Liver (tissue), 9 donors: ENCODE data around the gene ALDH1A1. TPM values are rescaled to one million over a fixed set of nuclear protein-coding genes. Genes with fewer than 3 reads are reported as not detected.

ENCODE experiments used
- DNase-seq: peaks from one replicate; pipeline ENCODE4 v3.0.0-alpha.2; 2017; ENCODE audit warnings: low spot score
- H3K27ac ChIP-seq, 2 donors: one replicate each; pipeline ENCODE4 v1.7.0; 2013; ENCODE audit warnings: inconsistent platforms in 2 of 2, low read length in 2 of 2, control low read depth in 1 of 2, low read depth in 1 of 2, mild to moderate bottlenecking in 1 of 2
- H3K27me3 ChIP-seq, 4 donors: one replicate each; pipeline versions ENCODE4 v1.6.1 to v1.7.0; 2013; ENCODE audit warnings: low read length in 3 of 4, inconsistent platforms in 1 of 4, mild to moderate bottlenecking in 1 of 4, moderate library complexity in 1 of 4; ENCODE audit not compliant: control insufficient read depth in 4 of 4, insufficient read depth in 4 of 4
- H3K36me3 ChIP-seq, 4 donors: one replicate each; pipeline versions ENCODE4 v1.6.1 to v1.7.0; 2013; ENCODE audit warnings: low read length in 3 of 4, mild to moderate bottlenecking in 3 of 4, low read depth in 1 of 4, moderate library complexity in 1 of 4; ENCODE audit not compliant: control insufficient read depth in 4 of 4, insufficient read depth in 3 of 4
- H3K4me1 ChIP-seq, 4 donors: one replicate each; pipeline versions ENCODE4 v1.6.1 to v1.7.0; 2013; ENCODE audit warnings: low read length in 3 of 4, mild to moderate bottlenecking in 3 of 4, moderate library complexity in 1 of 4; ENCODE audit not compliant: control insufficient read depth in 4 of 4, insufficient read depth in 4 of 4
- H3K4me3 ChIP-seq, 3 donors: one replicate each; pipeline versions ENCODE4 v1.6.1 to v1.7.0; 2013; ENCODE audit warnings: low read length in 3 of 3, control low read depth in 1 of 3, low read depth in 1 of 3, mild to moderate bottlenecking in 1 of 3
- H3K9ac ChIP-seq, 2 donors: one replicate each; pipeline ENCODE4 v1.7.0; 2013; ENCODE audit warnings: low read length in 2 of 2, mild to moderate bottlenecking in 2 of 2, moderate library complexity in 2 of 2, control low read depth in 1 of 2, low read depth in 1 of 2
- H3K9me3 ChIP-seq, 4 donors: one replicate each; pipeline versions ENCODE4 v1.6.1 to v1.7.0; 2013; ENCODE audit warnings: low read length in 3 of 4; ENCODE audit not compliant: control insufficient read depth in 4 of 4
- EGR1 ChIP-seq, 2 donors: IDR thresholded peaks; 2 replicates each; pipeline ENCODE4 v1.6.1; 2016 to 2018; ENCODE audit warnings: antibody characterized with exemption in 2 of 2, low read depth in 2 of 2
- FOXA1 ChIP-seq: IDR thresholded peaks from 2 replicates; pipeline ENCODE4 v1.6.1; 2016; ENCODE audit warnings: antibody characterized with exemption
- FOXA2 ChIP-seq: IDR thresholded peaks from 2 replicates; pipeline ENCODE4 v1.6.1; 2016; ENCODE audit warnings: antibody characterized with exemption
- HNF4A ChIP-seq, 2 donors: conservative IDR thresholded peaks; 2 replicates each; pipeline ENCODE4 v1.6.1; 2016; ENCODE audit warnings: antibody characterized with exemption in 2 of 2, mild to moderate bottlenecking in 2 of 2
- HNF4G ChIP-seq: IDR thresholded peaks from 2 replicates; pipeline ENCODE4 v1.6.1; 2016; ENCODE audit warnings: antibody characterized with exemption
- JUND ChIP-seq, 2 donors: IDR thresholded peaks; 2 replicates each; pipeline ENCODE4 v1.6.1; 2016; ENCODE audit warnings: antibody characterized with exemption in 2 of 2
- MAX ChIP-seq: IDR thresholded peaks from 2 replicates; pipeline ENCODE4 v1.6.1; 2016; ENCODE audit warnings: antibody characterized with exemption
- NR2F2 ChIP-seq: IDR thresholded peaks from 2 replicates; pipeline ENCODE4 v1.6.1; 2016; ENCODE audit warnings: antibody characterized with exemption
- RAD21 ChIP-seq, 2 donors: IDR thresholded peaks; 2 replicates each; pipeline ENCODE4 v1.6.1; 2016; ENCODE audit warnings: antibody characterized with exemption in 2 of 2, mild to moderate bottlenecking in 2 of 2
- REST ChIP-seq: IDR thresholded peaks from 2 replicates; pipeline ENCODE4 v1.6.1; 2016; ENCODE audit warnings: antibody characterized with exemption, mild to moderate bottlenecking
- RXRA ChIP-seq, 2 donors: IDR thresholded peaks; 2 replicates each; pipeline ENCODE4 v1.6.1; 2017 to 2018; ENCODE audit warnings: antibody characterized with exemption in 2 of 2, mild to moderate bottlenecking in 1 of 2
- SP1 ChIP-seq: IDR thresholded peaks from 2 replicates; pipeline ENCODE4 v1.6.1; 2018; ENCODE audit warnings: antibody characterized with exemption, mild to moderate bottlenecking
- TAF1 ChIP-seq: conservative IDR thresholded peaks from 2 replicates; pipeline ENCODE4 v1.6.1; 2016; ENCODE audit warnings: antibody characterized with exemption, mild to moderate bottlenecking
- YY1 ChIP-seq: IDR thresholded peaks from 2 replicates; pipeline ENCODE4 v1.6.1; 2016; ENCODE audit warnings: antibody characterized with exemption, mild to moderate bottlenecking
- ZBTB33 ChIP-seq: IDR thresholded peaks from 2 replicates; pipeline ENCODE4 v1.6.1; 2016; ENCODE audit warnings: antibody characterized with exemption
- WGBS: extraction: QIAGEN DNeasy Blood & Tissue Kit; methylation state at CpG from one replicate; pipeline ENCODE4 v1.1.7; 2013; 5-methylcytosine and 5-hydroxymethylcytosine counted together
- polyA plus RNA-seq, 2 donors: library from polyadenylated mRNA; stranded (reverse) in 1 of 2; unstranded in 1 of 2; fragments of 200-250 nt in 1 of 2; fragments of >200 nt in 1 of 2; fragmentation: Nextera tagmentation in 1 of 2; extraction: Ambion mirVana in 1 of 2; gene quantifications; one replicate each; pipeline versions ENCODE4 v1.2.1 to v1.2.3, GENCODE V29; 2013 to 2015
- total RNA-seq, 2 donors: library from RNA; depleted of rRNA; stranded (reverse); fragments of >200 nt; gene quantifications; one replicate each; pipeline ENCODE4 v1.2.3, GENCODE V29; 2014
- TF ChIP-seq, protein P1 (sequence below): IDR thresholded peaks from 2 replicates; pipeline ENCODE4 v1.6.1; 2016; ENCODE audit warnings: antibody characterized with exemption
- donor health status: healthy.
- donor health status: healthy.
- donor health status: healthy.
- donor health status: healthy.
- donor health status: healthy.

ALDH1A1 gene
- total and polyA plus RNA-seq, 4 donors, result 118 to 433 (median 193) TPM

DNA sequence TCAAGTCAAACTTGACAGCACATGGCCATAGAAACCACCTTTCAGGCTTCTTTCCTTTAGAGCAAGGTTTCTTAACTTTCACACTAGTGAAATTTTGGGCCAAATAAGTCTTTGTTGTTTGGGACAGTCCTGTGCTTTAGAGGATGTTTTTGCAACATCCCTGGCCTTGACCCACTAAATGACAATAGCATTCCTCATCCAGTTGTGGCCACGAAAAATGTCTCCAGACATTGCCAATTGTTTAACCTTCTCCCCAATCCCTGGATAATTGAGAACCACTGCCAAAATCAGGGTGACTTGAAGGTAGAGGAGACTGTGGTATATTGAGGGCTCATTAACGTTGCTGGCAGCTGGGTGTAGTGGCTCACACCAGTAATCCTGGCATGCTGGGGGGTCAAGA, 72.0 kb downstream of the ALDH1A1 start:
- no peak overlapping the region for H3K9ac ChIP-seq
- H3K9me3 ChIP-seq, result no peaks in the 10 kb centered on the region
- 84% methylated on average over 2 of the region's 2 CpGs for whole genome bisulfite sequencing
- H3K36me3 ChIP-seq, result peaks cover 3 to 18% (median 6%) of the 10 kb centered on the region in 4 donors
- H3K27ac ChIP-seq, result no peak overlapping the region
- no peak overlapping the region for H3K4me3 ChIP-seq
- H3K4me1 ChIP-seq, result no peaks in the 10 kb centered on the region
- DNase-seq, result no peak
- H3K27me3 ChIP-seq, result no peaks in the 10 kb centered on the region
- TF ChIP-seq RXRA (IDR thresholded peaks at IDR 0.05) (no peak), REST (no peak), NR2F2 (no peak), SP1 (no peak), MAX (no peak), YY1 (no peak), EGR1 (IDR thresholded peaks at IDR 0.05; ENCODE audit: low read depth in 2 of 2) (no peak), HNF4G (no peak), RAD21 (IDR thresholded peaks at IDR 0.05) (no peak), FOXA1 (no peak), JUND (IDR thresholded peaks at IDR 0.05) (no peak), ZBTB33 (no peak), TAF1 (no peak), HNF4A (conservative IDR thresholded peaks at IDR 0.05) (no peak), FOXA2 (no peak)
- TF ChIP-seq, protein P1, sequence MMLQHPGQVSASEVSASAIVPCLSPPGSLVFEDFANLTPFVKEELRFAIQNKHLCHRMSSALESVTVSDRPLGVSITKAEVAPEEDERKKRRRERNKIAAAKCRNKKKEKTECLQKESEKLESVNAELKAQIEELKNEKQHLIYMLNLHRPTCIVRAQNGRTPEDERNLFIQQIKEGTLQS, result no peak

DNA sequence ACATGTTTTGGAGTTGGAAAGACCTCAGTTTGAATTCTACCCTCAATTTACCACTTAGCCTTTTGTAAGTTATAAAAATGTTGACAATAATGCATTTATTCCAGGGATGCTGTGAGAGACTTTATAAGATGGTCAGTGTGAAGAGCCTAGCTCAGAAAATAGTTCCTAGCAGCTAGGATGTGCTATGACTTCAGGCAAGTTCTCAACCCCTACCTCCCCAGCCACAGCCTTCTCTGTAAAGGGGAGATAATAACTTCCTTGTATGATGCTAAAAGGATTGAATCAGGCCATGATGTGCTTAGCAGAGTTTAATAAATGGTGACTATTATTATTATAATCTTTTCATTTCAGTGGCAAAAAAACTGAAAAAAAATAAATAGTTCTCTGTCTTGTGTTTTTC, 77.6 kb downstream of the ALDH1A1 start:
- no peak overlapping the region for H3K9ac ChIP-seq
- no peak overlapping the region for H3K27ac ChIP-seq
- no peak for TF ChIP-seq TAF1
- TF ChIP-seq FOXA1, result no peak
- TF ChIP-seq HNF4G, result no peak
- TF ChIP-seq NR2F2, result no peak
- no peak for TF ChIP-seq HNF4A (conservative IDR thresholded peaks at IDR 0.05)
- no peak overlapping the region for H3K4me3 ChIP-seq
- DNase-seq, result no peak
- H3K9me3 ChIP-seq, result no peaks in the 10 kb centered on the region
- no peaks in the 10 kb centered on the region for H3K27me3 ChIP-seq
- H3K4me1 ChIP-seq, result peaks cover 0 to 9% (median 1%) of the 10 kb centered on the region in 4 donors
- peaks cover 0 to 3% (median under 1%) of the 10 kb centered on the region in 4 donors for H3K36me3 ChIP-seq
